Sigmoid colon (tissue), 7 donors: Measurements from ENCODE around the gene ODF2. TPM values are rescaled to one million over a fixed set of nuclear protein-coding genes. Genes with fewer than 3 reads are reported as not detected.
"Not testable (repeated sequence)": the region's sequence is repeated elsewhere in the genome, so short reads cannot be mapped to it uniquely, and the experiment has no call there.

Experiments used
- DNase-seq: peaks from one replicate; pipeline ENCODE4 v3.0.0-alpha.2; 2019
- H3K27ac ChIP-seq, 4 donors: fragments of 200-600 bp; sonication (generic); one replicate each; pipeline ENCODE4 v1.5.1; 2016 to 2019; ENCODE audit warnings: mild to moderate bottlenecking in 1 of 4
- H3K27me3 ChIP-seq, 3 donors: fragments of 200-600 bp; sonication (generic); one replicate each; pipeline ENCODE4 v1.5.1; 2019; ENCODE audit warnings: mild to moderate bottlenecking in 1 of 3
- H3K36me3 ChIP-seq, 4 donors: fragments of 200-600 bp; sonication (generic); one replicate each; pipeline ENCODE4 v1.5.1; 2016 to 2019
- H3K4me1 ChIP-seq, 4 donors: fragments of 200-600 bp; sonication (generic); one replicate each; pipeline ENCODE4 v1.5.1; 2017 to 2019
- H3K4me3 ChIP-seq, 4 donors: fragments of 200-600 bp; sonication (generic); one replicate each; pipeline ENCODE4 v1.5.1; 2017 to 2019; ENCODE audit warnings: mild to moderate bottlenecking in 2 of 4, moderate library complexity in 1 of 4
- H3K9me3 ChIP-seq, 4 donors: fragments of 200-600 bp in 3 of 4; sonication (generic) in 3 of 4; one replicate each; pipeline versions ENCODE4 v1.5.1 to v1.6.1; 2013 to 2019
- CTCF ChIP-seq, 4 experiments: fragments of 450-650 bp in 3 of 4; fragments of 200-600 bp in 1 of 4; IDR thresholded peaks; one replicate each; pipeline ENCODE4 v1.5.1; 2016 to 2019; ENCODE audit warnings: antibody characterized with exemption in 4 of 4, mild to moderate bottlenecking in 3 of 4, moderate library complexity in 2 of 4
- EP300 ChIP-seq, 4 donors: sonication (generic); formaldehyde crosslinking; IDR thresholded peaks; one replicate each; pipeline ENCODE4 v1.6.1; 2017; ENCODE audit warnings: antibody characterized with exemption in 4 of 4
- POLR2A ChIP-seq, 2 donors: fragments of 450-650 bp; IDR thresholded peaks; one replicate each; pipeline ENCODE4 v1.6.1; 2016; ENCODE audit warnings: antibody characterized with exemption in 2 of 2, mild to moderate bottlenecking in 2 of 2, moderate library complexity in 2 of 2
- POLR2AphosphoS5 ChIP-seq, 4 donors: sonication (generic); formaldehyde crosslinking; IDR thresholded peaks; one replicate each; pipeline ENCODE4 v1.6.1; 2017; ENCODE audit warnings: antibody characterized with exemption in 4 of 4
- WGBS, 2 donors: extraction: QIAGEN DNeasy Blood & Tissue Kit; methylation state at CpG; one replicate each; pipeline ENCODE4 v1.1.7; 2013; 5-methylcytosine and 5-hydroxymethylcytosine counted together
- intact Hi-C: fragments of 100-400 bp; cut with DNase I; formaldehyde crosslinking; loops from one replicate; pipeline ENCODE4 v1.15.1; 2023
- polyA plus RNA-seq, 3 donors: library from polyadenylated mRNA; stranded (reverse); fragments of 200-250 nt; gene quantifications; one replicate each; pipeline ENCODE4 v1.2.3, GENCODE V29; 2013
- total RNA-seq, 4 donors: library from RNA; depleted of rRNA; stranded (reverse); fragments of >200 nt; gene quantifications; one replicate each; pipeline ENCODE4 v1.1.0, GENCODE V29; 2016
- donor health status: healthy with polysubstance abuse.
- donor health status: Bipolar disorder and iron deficiency.
- donor health status: healthy.

Gene ODF2
- total and polyA plus RNA-seq, 7 donors, result 4.6 to 28.2 (median 14.0) TPM

GRCh38 chr9:128409978-128410377 is 45.8 kb upstream of the ODF2 start:
- Histone ChIP-seq H3K9me3 (no peaks in the 10 kb centered on the region), H3K4me3 (no peak overlapping the region), H3K27ac (no peak overlapping the region), H3K4me1 (no peaks in the 10 kb centered on the region), H3K27me3 (peaks cover 0 to 45% (median 4%) of the 10 kb centered on the region in 3 donors), H3K36me3 (no peaks in the 10 kb centered on the region)
- WGBS, 2 donors, result 32 to 37% methylated on average over 6 of the region's 6 CpGs
- TF ChIP-seq POLR2A (IDR thresholded peaks at IDR 0.05) (no peak), POLR2AphosphoS5 (IDR thresholded peaks at IDR 0.05) (no peak), EP300 (IDR thresholded peaks at IDR 0.05) (no peak), CTCF (IDR thresholded peaks at IDR 0.05) (no peak)
- DNase-seq, result no peak
- intact Hi-C loops, result no loop called here

GRCh38 chr9:128411364-128412119 is 44.3 kb upstream of the ODF2 start:
- H3K27ac ChIP-seq, result no peak overlapping the region
- no peak for TF ChIP-seq CTCF (IDR thresholded peaks at IDR 0.05)
- TF ChIP-seq POLR2A (IDR thresholded peaks at IDR 0.05), result no peak
- no peak for TF ChIP-seq EP300 (IDR thresholded peaks at IDR 0.05)
- no peak for TF ChIP-seq POLR2AphosphoS5 (IDR thresholded peaks at IDR 0.05)
- H3K4me1 ChIP-seq, result no peaks in the 10 kb centered on the region
- intact Hi-C loops, result no loop called here
- peaks cover 0 to 41% (median 4%) of the 10 kb centered on the region in 3 donors for H3K27me3 ChIP-seq
- WGBS, 2 donors, result 53 to 60% methylated on average over 11 of the region's 11 CpGs
- H3K4me3 ChIP-seq, result no peak overlapping the region
- H3K9me3 ChIP-seq, result no peaks in the 10 kb centered on the region
- no peaks in the 10 kb centered on the region for H3K36me3 ChIP-seq
- no peak for DNase-seq

GRCh38 chr9:128412120-128412790 is 43.6 kb upstream of the ODF2 start:
- peaks cover 0 to 42% (median 4%) of the 10 kb centered on the region in 3 donors for H3K27me3 ChIP-seq

GRCh38 chr9:128413728-128414127 is 42.1 kb upstream of the ODF2 start:
- WGBS, 2 donors, result 78 to 88% methylated on average over 13 of the region's 13 CpGs
- H3K27me3 ChIP-seq, result peaks cover 0 to 34% (median 4%) of the 10 kb centered on the region in 3 donors

More at GRCh38 chr9:128412120-128412790, 43.6 kb upstream of the ODF2 start:
- Histone ChIP-seq H3K9me3 (no peaks in the 10 kb centered on the region), H3K27ac (no peak overlapping the region), H3K36me3 (no peaks in the 10 kb centered on the region), H3K4me3 (no peak overlapping the region), H3K4me1 (no peaks in the 10 kb centered on the region)
- no peak for DNase-seq
- no peak for TF ChIP-seq POLR2AphosphoS5 (IDR thresholded peaks at IDR 0.05)
- no peak for TF ChIP-seq EP300 (IDR thresholded peaks at IDR 0.05)
- TF ChIP-seq POLR2A (IDR thresholded peaks at IDR 0.05), result no peak
- peak in 1 of 4 experiments; percentile 25 for TF ChIP-seq CTCF (IDR thresholded peaks at IDR 0.05)
- intact Hi-C loops, result no loop called here
- 15 to 16% methylated on average over 13 of the region's 13 CpGs for WGBS, 2 donors

GRCh38 chr9:128414461-128414860 is 41.3 kb upstream of the ODF2 start:
- no peak overlapping the region for H3K4me3 ChIP-seq
- H3K4me1 ChIP-seq, result peaks cover 0 to 8% (median 7%) of the 10 kb centered on the region in 4 donors
- intact Hi-C loops, result no loop called here
- 58 to 71% methylated on average over 3 of the region's 3 CpGs for WGBS, 2 donors
- H3K27me3 ChIP-seq, result peaks cover 0 to 34% (median 4%) of the 10 kb centered on the region in 3 donors
- no peak for DNase-seq
- H3K36me3 ChIP-seq, result no peaks in the 10 kb centered on the region
- no peak overlapping the region for H3K27ac ChIP-seq
- TF ChIP-seq POLR2AphosphoS5 (IDR thresholded peaks at IDR 0.05), result no peak
- no peak for TF ChIP-seq CTCF (IDR thresholded peaks at IDR 0.05)
- no peak for TF ChIP-seq EP300 (IDR thresholded peaks at IDR 0.05)
- no peak for TF ChIP-seq POLR2A (IDR thresholded peaks at IDR 0.05)
- H3K9me3 ChIP-seq, result no peaks in the 10 kb centered on the region

More at GRCh38 chr9:128413728-128414127, 42.1 kb upstream of the ODF2 start:
- H3K4me1 ChIP-seq, H3K27ac ChIP-seq, DNase-seq, H3K9me3 ChIP-seq, H3K4me3 ChIP-seq, intact Hi-C loops, H3K36me3 ChIP-seq: not testable (repeated sequence)
